ENCODE data around the gene SSRP1. TPM values are rescaled to one million over a fixed set of nuclear protein-coding genes. Genes with fewer than 3 reads are reported as not detected.
A peak's percentile ranks its signal among the peaks of the same experiment; 100 is the strongest.

SSRP1 gene
- total and polyA plus RNA-seq, 12 donors = 22.6 to 73.2 (median 35.4) TPM

DNA sequence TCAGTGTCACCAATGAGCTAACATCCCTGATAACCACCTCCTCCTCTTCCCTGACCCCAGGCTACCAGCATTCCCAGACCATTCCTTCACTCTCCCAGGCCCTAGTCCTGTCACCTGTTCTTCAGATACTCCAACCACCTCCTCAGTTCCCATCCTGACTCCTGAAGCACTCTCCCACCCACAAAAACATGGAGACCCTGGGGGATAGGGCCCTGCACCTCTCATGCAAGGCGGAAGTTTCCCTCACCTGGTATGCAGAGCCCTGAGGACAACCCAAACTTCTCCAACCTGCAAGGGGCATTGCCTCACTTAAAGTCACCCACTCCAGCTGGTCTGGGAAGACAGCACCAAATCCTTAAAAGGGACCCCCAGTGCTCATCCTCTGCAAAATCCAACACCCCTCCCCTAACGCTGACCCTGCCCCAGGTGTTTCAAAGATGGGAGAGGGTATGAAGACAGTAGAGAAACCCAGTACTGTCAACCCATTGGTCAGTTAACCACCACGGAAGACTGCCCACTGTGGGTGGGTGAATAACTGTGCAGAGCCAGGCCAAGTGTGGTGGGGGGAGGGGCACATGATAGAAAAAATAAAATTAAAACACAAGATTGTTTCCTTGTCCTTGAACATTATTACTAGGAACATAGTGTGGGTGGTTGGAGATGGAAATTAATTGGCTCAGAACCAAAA, 12.4 kb downstream of the SSRP1 start:
- H3K36me3 ChIP-seq = peaks cover 0 to 50% (median 26%) of the 10 kb centered on the region in 9 donors
- intact Hi-C loops (cut with DNase I) = loop anchor here in 1 of 10 donors (5.0 kb wide), 1 partner anchor 46 kb away; no protein-coding TSS in a partner anchor
- peaks cover 12 to 78% (median 59%) of the 10 kb centered on the region in 9 donors for H3K4me1 ChIP-seq
- DNase-seq = no peak
- peak overlapping the region; percentile 65 to 80 (median 71) for H3K4me3 ChIP-seq
- ATAC-seq = no peak
- peak overlapping the region; percentile 86 to 96 (median 92) for H3K27ac ChIP-seq
- TF ChIP-seq, protein P1, sequence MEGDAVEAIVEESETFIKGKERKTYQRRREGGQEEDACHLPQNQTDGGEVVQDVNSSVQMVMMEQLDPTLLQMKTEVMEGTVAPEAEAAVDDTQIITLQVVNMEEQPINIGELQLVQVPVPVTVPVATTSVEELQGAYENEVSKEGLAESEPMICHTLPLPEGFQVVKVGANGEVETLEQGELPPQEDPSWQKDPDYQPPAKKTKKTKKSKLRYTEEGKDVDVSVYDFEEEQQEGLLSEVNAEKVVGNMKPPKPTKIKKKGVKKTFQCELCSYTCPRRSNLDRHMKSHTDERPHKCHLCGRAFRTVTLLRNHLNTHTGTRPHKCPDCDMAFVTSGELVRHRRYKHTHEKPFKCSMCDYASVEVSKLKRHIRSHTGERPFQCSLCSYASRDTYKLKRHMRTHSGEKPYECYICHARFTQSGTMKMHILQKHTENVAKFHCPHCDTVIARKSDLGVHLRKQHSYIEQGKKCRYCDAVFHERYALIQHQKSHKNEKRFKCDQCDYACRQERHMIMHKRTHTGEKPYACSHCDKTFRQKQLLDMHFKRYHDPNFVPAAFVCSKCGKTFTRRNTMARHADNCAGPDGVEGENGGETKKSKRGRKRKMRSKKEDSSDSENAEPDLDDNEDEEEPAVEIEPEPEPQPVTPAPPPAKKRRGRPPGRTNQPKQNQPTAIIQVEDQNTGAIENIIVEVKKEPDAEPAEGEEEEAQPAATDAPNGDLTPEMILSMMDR (IDR thresholded peaks at IDR 0.05) = peak in 2 of 9 donors; percentile 11 to 17
- no peaks in the 10 kb centered on the region for H3K27me3 ChIP-seq
- WGBS, 2 donors = 65 to 82% methylated on average over 3 of the region's 3 CpGs
- no peaks in the 10 kb centered on the region for H3K9me3 ChIP-seq

DNA sequence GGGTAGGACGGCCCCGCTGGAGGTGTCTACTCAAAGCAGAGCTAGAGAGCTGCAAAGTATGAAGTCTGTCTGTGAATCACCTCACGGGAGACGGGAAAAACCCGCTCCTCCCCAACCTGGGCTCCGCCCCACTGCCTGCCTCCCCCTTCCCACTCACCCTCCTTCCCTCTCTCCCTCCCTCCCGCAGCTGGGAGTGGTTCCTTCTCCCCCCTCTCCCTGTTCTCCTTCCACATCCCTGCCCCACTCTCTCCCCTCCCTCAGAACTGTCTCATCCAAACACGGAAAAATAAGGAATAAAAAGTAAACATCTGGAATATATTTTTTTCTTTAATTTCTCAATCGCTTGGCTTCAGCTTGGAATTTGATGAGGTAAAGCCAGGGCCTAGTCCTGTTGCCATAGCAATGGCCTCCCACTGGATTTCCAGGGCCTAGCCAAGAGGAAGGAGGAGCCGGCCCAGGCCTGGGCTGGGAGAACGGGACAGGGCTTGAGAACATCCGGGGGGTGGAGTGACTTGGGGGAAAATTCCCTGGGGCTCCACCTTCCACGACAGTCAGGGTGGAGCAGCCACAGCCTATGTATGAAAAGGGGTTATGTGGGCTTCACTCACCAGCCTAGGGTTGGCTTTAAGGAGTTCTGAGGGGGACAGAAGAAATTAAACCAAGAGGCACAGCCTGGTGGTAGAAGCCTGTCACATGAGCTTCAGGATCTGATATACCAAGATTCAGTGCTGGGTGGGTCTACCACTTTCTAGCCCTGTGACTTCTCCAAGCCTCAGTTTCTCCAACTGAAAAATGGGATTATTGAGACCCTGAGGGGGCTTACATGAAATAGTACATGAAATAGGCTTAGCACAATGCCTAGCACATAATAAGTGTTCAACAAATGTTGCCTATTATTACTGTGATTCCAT, 13.2 kb downstream of the SSRP1 start:
- WGBS, 2 donors = 37 to 40% methylated on average over 13 of the region's 13 CpGs
- peaks cover 20 to 86% (median 67%) of the 10 kb centered on the region in 9 donors for H3K4me1 ChIP-seq
- peak overlapping the region in 9 of 10 donors; percentile 65 to 80 (median 73) for H3K4me3 ChIP-seq
- ATAC-seq (peak; percentile 59 to 78 (median 67)), DNase-seq (peak; percentile 87 to 94)
- H3K9me3 ChIP-seq = no peaks in the 10 kb centered on the region
- TF ChIP-seq, protein P1 (IDR thresholded peaks at IDR 0.05) = no peak
- intact Hi-C loops (cut with DNase I) = loop anchor here in 1 of 10 donors (5.0 kb wide), 1 partner anchor 45 kb away; no protein-coding TSS in a partner anchor
- H3K27me3 ChIP-seq = no peaks in the 10 kb centered on the region
- H3K36me3 ChIP-seq = peaks cover 0 to 50% (median 20%) of the 10 kb centered on the region in 9 donors
- peak overlapping the region; percentile 86 to 96 (median 92) for H3K27ac ChIP-seq

DNA sequence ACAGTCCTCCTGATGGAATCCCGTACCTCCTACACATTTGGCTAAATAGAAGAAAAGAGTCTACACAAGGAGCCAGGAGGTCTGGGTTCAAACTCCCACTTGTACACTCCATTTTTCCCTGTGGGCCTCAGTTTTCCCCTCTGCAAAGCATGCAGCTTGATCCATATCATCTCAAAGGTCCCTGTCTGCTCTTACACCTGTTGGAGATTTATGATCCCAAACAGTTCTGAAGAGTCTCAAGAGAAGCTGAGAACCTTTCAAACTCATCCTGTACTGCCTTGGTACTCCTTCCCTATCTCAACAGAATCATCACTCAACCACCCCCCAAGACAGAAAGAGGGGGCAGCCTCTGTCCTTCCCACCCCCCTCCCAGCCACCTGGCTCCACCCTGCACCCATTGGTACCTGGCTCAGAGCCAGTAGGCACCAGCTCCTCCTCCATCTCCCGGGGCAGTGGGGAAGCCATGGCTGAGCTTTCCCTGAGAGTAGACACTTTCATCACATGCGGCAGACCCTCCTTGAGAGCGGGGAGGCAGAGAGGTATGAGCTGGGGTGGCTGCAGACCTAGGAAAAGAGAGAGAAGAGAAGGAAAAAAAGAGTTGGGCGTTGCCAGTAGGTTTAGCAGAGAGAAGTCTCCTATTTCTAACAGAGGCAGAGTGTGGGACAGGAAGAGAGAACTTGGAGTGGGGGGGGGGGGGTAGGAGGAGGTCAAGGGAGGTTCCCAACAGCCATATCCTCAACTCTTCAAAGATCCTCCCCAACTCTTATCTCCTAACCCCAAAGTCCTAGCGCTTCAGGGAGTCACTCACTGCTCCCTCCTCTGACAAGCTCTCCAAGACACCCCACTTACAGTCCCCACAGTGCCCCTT, 14.1 kb downstream of the SSRP1 start:
- Histone ChIP-seq H3K9me3 (no peaks in the 10 kb centered on the region), H3K27ac (peak overlapping the region; percentile 48 to 96 (median 92)), H3K36me3 (peaks cover 0 to 50% (median 16%) of the 10 kb centered on the region in 9 donors), H3K27me3 (no peaks in the 10 kb centered on the region), H3K4me3 (peak overlapping the region; percentile 10 to 80 (median 66)), H3K4me1 (peaks cover 26 to 86% (median 71%) of the 10 kb centered on the region in 9 donors)
- peak in 1 of 8 donors; percentile 1 for ATAC-seq
- intact Hi-C loops (cut with DNase I) = loop anchor here in 1 of 10 donors (5.0 kb wide), 1 partner anchor 44 kb away; no protein-coding TSS in a partner anchor
- no peak for DNase-seq
- TF ChIP-seq, protein P1 (IDR thresholded peaks at IDR 0.05) = no peak
- 43 to 51% methylated on average over 6 of the region's 6 CpGs for WGBS, 2 donors
